ENCODE results near the gene CRYBA2. TPM values are rescaled to one million over a fixed set of nuclear protein-coding genes. Genes with fewer than 3 reads are reported as not detected.

CRYBA2 gene
- total RNA-seq, 1 experiment from 2014 or later = not detected

DNA sequence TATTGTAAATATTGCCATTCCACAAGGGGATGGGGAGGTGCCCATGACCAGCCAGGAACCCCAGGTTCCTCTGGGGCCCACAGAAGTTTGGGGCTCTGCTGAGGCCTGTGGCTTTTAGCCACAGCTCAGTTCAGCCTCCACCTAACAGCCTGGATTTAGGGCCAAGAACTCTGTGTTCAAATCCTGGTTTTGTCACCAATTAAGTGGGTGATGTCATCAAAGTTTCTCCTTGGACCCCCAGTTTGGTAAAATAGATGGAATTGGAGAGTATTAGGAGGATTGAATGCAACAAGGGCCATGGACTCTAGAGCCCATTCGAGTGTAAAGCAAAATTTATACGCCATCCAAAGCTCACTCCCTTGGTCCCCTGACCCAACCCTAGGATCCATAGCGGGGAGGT, 5.1 kb downstream of the CRYBA2 start:
- CTCF ChIA-PET = interaction anchor here (0.8 to 1.1 kb wide), 2 partner anchors 22 to 123 kb away, joined by 3 to 6 read pairs; no protein-coding TSS in a partner anchor
- intact Hi-C loops (cut with micrococcal nuclease) = no loop called here

GRCh38 chr2:218986148-218986761, 7.0 kb downstream of the CRYBA2 start:
- intact Hi-C loops (cut with micrococcal nuclease) = no loop called here
- ChIA-PET POLR2A (no interaction called here), CTCF (no interaction called here)
- Mint-ChIP-seq H3K36me3 (ENCODE audit: insufficient read depth, unreplicated experiment) (peaks cover 7% of the 10 kb centered on the region), H3K4me3 (ENCODE audit: unreplicated experiment) (no peak overlapping the region), H3K4me1 (ENCODE audit: insufficient read depth, unreplicated experiment) (peaks cover 2% of the 10 kb centered on the region), H3K9me3 (ENCODE audit: unreplicated experiment) (no peaks in the 10 kb centered on the region), H3K27me3 (ENCODE audit: insufficient read depth, unreplicated experiment) (peaks cover 88% of the 10 kb centered on the region), H3K27ac (ENCODE audit: low read depth, unreplicated experiment) (no peak overlapping the region)
- no peak for DNase-seq (ENCODE audit: unreplicated experiment)
- no TSS peak for BruUV-seq (replicated peaks)
- TF ChIP-seq, protein P1, sequence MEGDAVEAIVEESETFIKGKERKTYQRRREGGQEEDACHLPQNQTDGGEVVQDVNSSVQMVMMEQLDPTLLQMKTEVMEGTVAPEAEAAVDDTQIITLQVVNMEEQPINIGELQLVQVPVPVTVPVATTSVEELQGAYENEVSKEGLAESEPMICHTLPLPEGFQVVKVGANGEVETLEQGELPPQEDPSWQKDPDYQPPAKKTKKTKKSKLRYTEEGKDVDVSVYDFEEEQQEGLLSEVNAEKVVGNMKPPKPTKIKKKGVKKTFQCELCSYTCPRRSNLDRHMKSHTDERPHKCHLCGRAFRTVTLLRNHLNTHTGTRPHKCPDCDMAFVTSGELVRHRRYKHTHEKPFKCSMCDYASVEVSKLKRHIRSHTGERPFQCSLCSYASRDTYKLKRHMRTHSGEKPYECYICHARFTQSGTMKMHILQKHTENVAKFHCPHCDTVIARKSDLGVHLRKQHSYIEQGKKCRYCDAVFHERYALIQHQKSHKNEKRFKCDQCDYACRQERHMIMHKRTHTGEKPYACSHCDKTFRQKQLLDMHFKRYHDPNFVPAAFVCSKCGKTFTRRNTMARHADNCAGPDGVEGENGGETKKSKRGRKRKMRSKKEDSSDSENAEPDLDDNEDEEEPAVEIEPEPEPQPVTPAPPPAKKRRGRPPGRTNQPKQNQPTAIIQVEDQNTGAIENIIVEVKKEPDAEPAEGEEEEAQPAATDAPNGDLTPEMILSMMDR (IDR thresholded peaks at IDR 0.05; ENCODE audit: unreplicated experiment) = no peak

More for the DNA sequence above, 5.1 kb downstream of the CRYBA2 start:
- Mint-ChIP-seq H3K27ac (ENCODE audit: low read depth, unreplicated experiment) (no peak overlapping the region), H3K27me3 (ENCODE audit: insufficient read depth, unreplicated experiment) (peaks cover 80% of the 10 kb centered on the region), H3K4me3 (ENCODE audit: unreplicated experiment) (no peak overlapping the region), H3K4me1 (ENCODE audit: insufficient read depth, unreplicated experiment) (no peaks in the 10 kb centered on the region), H3K9me3 (ENCODE audit: unreplicated experiment) (no peaks in the 10 kb centered on the region), H3K36me3 (ENCODE audit: insufficient read depth, unreplicated experiment) (peaks cover 7% of the 10 kb centered on the region)
- POLR2A ChIA-PET = interaction anchor here (0.6 to 0.7 kb wide), 2 partner anchors 133 to 492 kb away, joined by 3 read pairs; no protein-coding TSS in a partner anchor
- DNase-seq (ENCODE audit: unreplicated experiment) = no peak
- TF ChIP-seq, protein P1 (IDR thresholded peaks at IDR 0.05; ENCODE audit: unreplicated experiment) = no peak
- no TSS peak for BruUV-seq (replicated peaks)

GRCh38 chr2:218985325-218986091, 7.7 kb downstream of the CRYBA2 start:
- no TSS peak for BruUV-seq (replicated peaks)
- Mint-ChIP-seq H3K4me1 (ENCODE audit: insufficient read depth, unreplicated experiment) (peaks cover 8% of the 10 kb centered on the region), H3K27me3 (ENCODE audit: insufficient read depth, unreplicated experiment) (peaks cover 89% of the 10 kb centered on the region), H3K4me3 (ENCODE audit: unreplicated experiment) (no peak overlapping the region), H3K27ac (ENCODE audit: low read depth, unreplicated experiment) (no peak overlapping the region), H3K9me3 (ENCODE audit: unreplicated experiment) (no peaks in the 10 kb centered on the region), H3K36me3 (ENCODE audit: insufficient read depth, unreplicated experiment) (peaks cover 7% of the 10 kb centered on the region)
- POLR2A ChIA-PET = no interaction called here
- DNase-seq (ENCODE audit: unreplicated experiment) = no peak
- intact Hi-C loops (cut with micrococcal nuclease) = no loop called here
- CTCF ChIA-PET = interaction anchor here (0.6 kb wide), 1 partner anchor 66 kb away, joined by 3 read pairs; no protein-coding TSS in a partner anchor
- TF ChIP-seq, protein P1 (IDR thresholded peaks at IDR 0.05; ENCODE audit: unreplicated experiment) = no peak

DNA sequence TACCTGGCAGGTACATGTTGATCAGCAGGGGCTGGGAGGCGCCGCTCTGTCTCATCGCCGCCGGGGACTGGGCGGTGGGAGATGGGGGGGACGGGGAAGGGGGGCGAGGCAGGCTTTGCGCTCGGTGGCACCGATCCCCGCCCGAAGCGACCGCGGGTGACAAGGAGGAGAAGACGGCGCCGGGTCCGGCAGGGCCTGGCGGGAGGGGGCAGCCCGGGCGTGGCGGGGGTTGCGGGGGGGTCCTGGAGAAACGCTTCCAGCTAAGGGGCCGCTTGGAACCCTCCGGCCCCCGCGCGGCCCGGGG, 8.2 kb downstream of the CRYBA2 start, which contains the start of gene FEV:
TSS of gene FEV (minus strand) at position 164 of the 304 bp plus-strand sequence. CDS start at position 55, 109 bp downstream.
- Mint-ChIP-seq H3K27ac (ENCODE audit: low read depth, unreplicated experiment) (no peak within 1 kb of the TSS), H3K9me3 (ENCODE audit: unreplicated experiment) (no peaks in the 10 kb centered on the region), H3K4me1 (ENCODE audit: insufficient read depth, unreplicated experiment) (peaks cover 14% of the 10 kb centered on the region), H3K36me3 (ENCODE audit: insufficient read depth, unreplicated experiment) (peaks cover 7% of the 10 kb centered on the region), H3K4me3 (ENCODE audit: unreplicated experiment) (no peak within 1 kb of the TSS), H3K27me3 (ENCODE audit: insufficient read depth, unreplicated experiment) (peaks cover 94% of the 10 kb centered on the region)
- no peak for DNase-seq (ENCODE audit: unreplicated experiment)
- TF ChIP-seq, protein P1 (IDR thresholded peaks at IDR 0.05; ENCODE audit: unreplicated experiment) = no peak
- CTCF ChIA-PET = interaction anchor here (0.6 kb wide), 1 partner anchor 67 kb away, joined by 3 read pairs; no protein-coding TSS in a partner anchor
- POLR2A ChIA-PET = no interaction called here
- intact Hi-C loops (cut with micrococcal nuclease) = no loop called here
- BruUV-seq (replicated peaks) = no TSS peak
